GM12873 (cell line): ENCODE measurements around the gene FBXL13.

ENCODE experiments used
- CTCF ChIP-seq: IDR thresholded peaks from 2 replicates; pipeline ENCODE4 v1.5.1; 2012; ENCODE audit warnings: low read depth, mild to moderate bottlenecking, moderate library complexity, low read length, control low read depth; ENCODE audit not compliant: insufficient read depth; ENCODE audit errors: missing control alignments

The FBXL13 gene

GRCh38 chr7:102935450-102936115 is 139.0 kb downstream of the FBXL13 start:
- TF ChIP-seq CTCF: no peak

- TF ChIP-seq CTCF: no peak
Observed at GRCh38 chr7:102934701-102935100, 139.9 kb downstream of the FBXL13 start.

- no peak for TF ChIP-seq CTCF
Observed at GRCh38 chr7:102934239-102934638, 140.4 kb downstream of the FBXL13 start.

GRCh38 chr7:102933763-102934162 is 140.8 kb downstream of the FBXL13 start:
- no peak for TF ChIP-seq CTCF

- TF ChIP-seq CTCF: no peak
Observed at GRCh38 chr7:102931757-102932156, 142.8 kb downstream of the FBXL13 start.

- no peak for TF ChIP-seq CTCF
Observed at GRCh38 chr7:102927312-102927933, 147.2 kb downstream of the FBXL13 start.

- TF ChIP-seq CTCF: no peak
Observed at GRCh38 chr7:102926783-102927140, 147.8 kb downstream of the FBXL13 start.
